Measurements from ENCODE around the gene CBFA2T3. TPM values are rescaled to one million over a fixed set of nuclear protein-coding genes. Genes with fewer than 3 reads are reported as not detected.

Gene CBFA2T3
- total RNA-seq, 4 donors from 2014 or later = 4.0 to 18.5 (median 5.5) TPM

DNA sequence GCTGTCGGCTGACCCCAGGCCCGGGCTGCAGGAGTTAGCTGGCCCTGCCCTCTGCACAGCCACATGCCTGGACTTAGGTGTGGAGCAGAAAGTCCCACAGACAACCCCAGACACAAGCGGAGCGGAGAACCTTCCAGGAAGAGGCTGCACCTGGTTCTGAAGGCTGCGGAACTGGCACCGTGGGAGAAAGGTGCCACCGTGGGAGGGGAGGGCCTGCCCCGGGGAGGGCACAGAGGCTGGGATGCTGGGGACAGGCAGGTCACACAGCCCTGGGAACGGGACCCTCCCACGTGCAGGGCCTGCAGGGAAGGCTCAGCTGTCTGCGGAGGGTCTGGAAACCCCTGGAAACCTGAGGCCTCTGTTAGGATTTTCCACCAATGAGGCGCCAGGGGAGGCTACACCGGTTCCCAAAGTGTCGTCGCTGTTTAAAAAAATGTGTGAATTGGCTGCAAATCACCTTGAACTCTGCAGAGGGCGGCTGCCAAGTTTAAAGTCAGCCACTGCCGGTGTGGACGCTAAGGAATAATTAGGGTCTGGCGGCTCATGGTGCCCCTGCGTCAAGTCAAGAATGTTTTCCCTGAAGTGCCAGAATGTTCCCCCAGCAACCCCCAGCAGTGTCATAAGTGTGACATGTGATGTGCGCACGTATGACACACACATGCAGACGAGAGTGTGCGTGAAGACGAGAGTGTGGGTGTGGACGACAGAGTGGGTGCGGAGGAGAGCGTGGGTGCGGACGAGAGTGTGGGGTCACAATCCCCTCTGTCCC is 59.7 kb downstream of the CBFA2T3 start:
- H3K4me1 ChIP-seq = peaks cover 11 to 20% (median 19%) of the 10 kb centered on the region in 4 donors
- in situ Hi-C loops (cut with MboI; ENCODE audit: low pct_ligation_motif_present in 1 of 4, low pct_unique_long_range_greater_than_20kb in 1 of 4, low sequenced_read_pairs in 3 of 4) (no loop called here), intact Hi-C loops (cut with DNase I; ENCODE audit: low total_unique reads) (no loop called here)
- H3K4me3 ChIP-seq = no peak overlapping the region
- DNase-seq = no peak
- H3K27ac ChIP-seq = no peak overlapping the region
- H3K9me3 ChIP-seq = no peaks in the 10 kb centered on the region
- no peaks in the 10 kb centered on the region for H3K36me3 ChIP-seq
- TF ChIP-seq POLR2A (IDR thresholded peaks at IDR 0.05) (no peak), EP300 (IDR thresholded peaks at IDR 0.05; ENCODE audit: low read depth) (no peak), POLR2AphosphoS5 (IDR thresholded peaks at IDR 0.05) (no peak)
- TF ChIP-seq, protein P1, sequence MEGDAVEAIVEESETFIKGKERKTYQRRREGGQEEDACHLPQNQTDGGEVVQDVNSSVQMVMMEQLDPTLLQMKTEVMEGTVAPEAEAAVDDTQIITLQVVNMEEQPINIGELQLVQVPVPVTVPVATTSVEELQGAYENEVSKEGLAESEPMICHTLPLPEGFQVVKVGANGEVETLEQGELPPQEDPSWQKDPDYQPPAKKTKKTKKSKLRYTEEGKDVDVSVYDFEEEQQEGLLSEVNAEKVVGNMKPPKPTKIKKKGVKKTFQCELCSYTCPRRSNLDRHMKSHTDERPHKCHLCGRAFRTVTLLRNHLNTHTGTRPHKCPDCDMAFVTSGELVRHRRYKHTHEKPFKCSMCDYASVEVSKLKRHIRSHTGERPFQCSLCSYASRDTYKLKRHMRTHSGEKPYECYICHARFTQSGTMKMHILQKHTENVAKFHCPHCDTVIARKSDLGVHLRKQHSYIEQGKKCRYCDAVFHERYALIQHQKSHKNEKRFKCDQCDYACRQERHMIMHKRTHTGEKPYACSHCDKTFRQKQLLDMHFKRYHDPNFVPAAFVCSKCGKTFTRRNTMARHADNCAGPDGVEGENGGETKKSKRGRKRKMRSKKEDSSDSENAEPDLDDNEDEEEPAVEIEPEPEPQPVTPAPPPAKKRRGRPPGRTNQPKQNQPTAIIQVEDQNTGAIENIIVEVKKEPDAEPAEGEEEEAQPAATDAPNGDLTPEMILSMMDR (IDR thresholded peaks at IDR 0.05) = no peak
- 80% methylated on average over 30 of the region's 30 CpGs; no CpG with 5 or more reads in 1 of the 2 donors for WGBS, 2 donors (ENCODE audit: low coverage in 1 of 2)
- no peaks in the 10 kb centered on the region for H3K27me3 ChIP-seq

DNA sequence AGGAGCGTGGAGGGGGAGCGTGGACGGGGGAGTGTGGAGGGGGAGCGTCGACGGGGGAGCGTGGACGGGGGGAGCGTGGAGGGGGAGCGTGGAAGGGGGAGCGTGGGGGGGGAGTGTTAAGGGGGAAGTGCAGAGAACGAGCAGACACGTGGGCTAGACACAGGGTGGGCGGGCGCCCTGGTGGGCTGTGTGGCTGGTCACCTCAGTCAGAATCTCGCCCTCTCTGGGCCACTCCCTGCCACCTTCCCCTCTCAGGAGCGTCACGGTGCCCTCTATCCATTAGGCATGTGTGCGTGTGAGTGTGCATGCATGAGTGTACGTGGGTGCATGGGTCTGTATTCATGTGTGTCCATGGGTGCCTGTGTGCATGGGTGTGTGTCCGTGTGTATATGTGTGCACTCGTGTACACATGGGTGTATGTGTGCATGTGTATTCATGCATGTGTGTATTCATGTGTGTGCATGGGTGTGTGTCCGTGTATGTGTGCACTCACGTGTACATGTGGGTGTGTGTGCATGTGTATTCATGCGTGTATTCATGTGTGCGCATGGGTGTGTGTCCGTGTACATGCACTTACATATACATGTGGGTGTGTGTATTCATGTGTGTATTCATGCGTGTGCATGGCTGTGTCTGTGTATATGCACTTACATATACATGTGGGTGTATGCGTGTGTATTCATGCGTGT is 61.2 kb downstream of the CBFA2T3 start:
- Histone ChIP-seq H3K27me3 (peaks cover 5% of the 10 kb centered on the region), H3K36me3 (no peaks in the 10 kb centered on the region), H3K27ac (no peak overlapping the region), H3K9me3 (no peaks in the 10 kb centered on the region), H3K4me3 (no peak overlapping the region), H3K4me1 (peaks cover 3 to 10% (median 4%) of the 10 kb centered on the region in 4 donors)
- in situ Hi-C loops (cut with MboI; ENCODE audit: low pct_ligation_motif_present in 1 of 4, low pct_unique_long_range_greater_than_20kb in 1 of 4, low sequenced_read_pairs in 3 of 4) = no loop called here
- TF ChIP-seq EP300 (IDR thresholded peaks at IDR 0.05; ENCODE audit: low read depth) = no peak
- TF ChIP-seq POLR2A (IDR thresholded peaks at IDR 0.05) = no peak
- TF ChIP-seq POLR2AphosphoS5 (IDR thresholded peaks at IDR 0.05) = no peak
- TF ChIP-seq, protein P1 (IDR thresholded peaks at IDR 0.05) = no peak
- no peak for DNase-seq
- 83 to 86% methylated on average over 2 to 25 of the region's 30 CpGs for WGBS, 2 donors (ENCODE audit: low coverage in 1 of 2)
- intact Hi-C loops (cut with DNase I; ENCODE audit: low total_unique reads) = no loop called here

DNA sequence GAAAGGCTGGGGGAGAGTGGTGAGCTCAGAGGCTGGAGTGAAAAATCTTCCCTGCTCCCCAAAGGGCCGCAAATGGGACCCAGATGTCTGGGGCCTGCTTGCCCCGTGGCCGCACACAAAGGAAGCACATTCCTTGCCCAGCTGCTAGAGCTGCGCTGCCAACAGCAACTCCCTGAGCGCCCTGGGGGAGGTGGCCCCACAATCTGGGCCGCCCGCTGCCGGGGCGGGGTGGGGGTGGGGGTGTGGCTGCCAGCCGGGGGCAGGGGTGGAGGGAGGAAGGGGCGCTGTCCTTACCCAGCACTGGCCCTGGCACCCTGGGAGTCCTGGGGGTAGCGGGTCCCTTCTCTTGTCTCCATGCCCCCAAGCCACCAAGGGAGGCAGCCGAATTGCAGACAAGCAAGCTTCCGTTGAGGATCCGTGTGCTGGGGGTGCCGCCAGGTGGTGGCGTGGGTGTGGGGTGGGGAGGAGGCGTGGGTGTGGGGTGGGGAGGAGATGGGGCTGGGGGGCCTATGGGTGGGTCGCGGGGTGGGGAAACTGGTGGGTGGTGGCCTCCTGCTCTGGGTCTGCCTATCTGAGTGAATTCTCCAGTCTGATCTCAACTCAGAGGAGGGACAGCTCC is 62.1 kb downstream of the CBFA2T3 start:
- in situ Hi-C loops (cut with MboI; ENCODE audit: low pct_ligation_motif_present in 1 of 4, low pct_unique_long_range_greater_than_20kb in 1 of 4, low sequenced_read_pairs in 3 of 4) = no loop called here
- no peaks in the 10 kb centered on the region for H3K36me3 ChIP-seq
- intact Hi-C loops (cut with DNase I; ENCODE audit: low total_unique reads) = no loop called here
- H3K27me3 ChIP-seq = peaks cover 5% of the 10 kb centered on the region
- H3K27ac ChIP-seq = no peak overlapping the region
- WGBS, 2 donors (ENCODE audit: low coverage in 1 of 2) = 42% methylated on average over 16 of the region's 20 CpGs; no CpG with 5 or more reads in 1 of the 2 donors
- no peak for TF ChIP-seq POLR2AphosphoS5 (IDR thresholded peaks at IDR 0.05)
- TF ChIP-seq POLR2A (IDR thresholded peaks at IDR 0.05) = no peak
- no peak for TF ChIP-seq EP300 (IDR thresholded peaks at IDR 0.05; ENCODE audit: low read depth)
- TF ChIP-seq, protein P1 (IDR thresholded peaks at IDR 0.05) = no peak
- H3K9me3 ChIP-seq = no peaks in the 10 kb centered on the region
- H3K4me1 ChIP-seq = peaks cover 0 to 6% (median 0%) of the 10 kb centered on the region in 4 donors
- no peak for DNase-seq
- no peak overlapping the region for H3K4me3 ChIP-seq

DNA sequence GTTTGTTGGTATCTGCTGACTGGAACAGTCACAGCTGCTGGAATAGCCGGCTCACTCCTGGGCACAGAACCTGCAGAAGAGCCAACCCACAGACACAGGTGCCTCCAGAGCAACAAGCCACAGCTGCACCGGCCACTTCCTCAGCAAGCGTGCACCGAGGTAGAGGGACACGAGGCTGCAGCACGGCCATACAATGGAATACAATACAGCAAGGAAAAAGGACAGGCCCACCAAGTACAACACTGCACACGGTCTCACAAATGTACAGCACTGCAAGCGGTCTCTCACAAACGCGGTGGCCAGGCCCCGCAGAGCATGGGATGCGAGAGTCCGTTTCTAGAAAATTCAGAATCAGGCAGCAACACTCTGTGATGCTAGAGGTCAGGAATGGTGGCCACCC is 63.1 kb downstream of the CBFA2T3 start:
- Histone ChIP-seq H3K4me3 (no peak overlapping the region), H3K9me3 (no peaks in the 10 kb centered on the region), H3K36me3 (no peaks in the 10 kb centered on the region), H3K4me1 (peaks cover 0 to 6% (median 0%) of the 10 kb centered on the region in 4 donors), H3K27ac (no peak overlapping the region), H3K27me3 (peaks cover 5% of the 10 kb centered on the region)
- intact Hi-C loops (cut with DNase I; ENCODE audit: low total_unique reads) (no loop called here), in situ Hi-C loops (cut with MboI; ENCODE audit: low pct_ligation_motif_present in 1 of 4, low pct_unique_long_range_greater_than_20kb in 1 of 4, low sequenced_read_pairs in 3 of 4) (no loop called here)
- 97% methylated on average over 13 of the region's 13 CpGs; no CpG with 5 or more reads in 1 of the 2 donors for WGBS, 2 donors (ENCODE audit: low coverage in 1 of 2)
- no peak for TF ChIP-seq POLR2AphosphoS5 (IDR thresholded peaks at IDR 0.05)
- TF ChIP-seq EP300 (IDR thresholded peaks at IDR 0.05; ENCODE audit: low read depth) = no peak
- no peak for TF ChIP-seq POLR2A (IDR thresholded peaks at IDR 0.05)
- TF ChIP-seq, protein P1 (IDR thresholded peaks at IDR 0.05) = no peak
- no peak for DNase-seq
